ENCODE data around the gene NSFL1C.

NSFL1C gene

GRCh38 chr20:1474817-1475603 lies 8.4 kb upstream of the NSFL1C start:
- TF ChIP-seq, protein P1, sequence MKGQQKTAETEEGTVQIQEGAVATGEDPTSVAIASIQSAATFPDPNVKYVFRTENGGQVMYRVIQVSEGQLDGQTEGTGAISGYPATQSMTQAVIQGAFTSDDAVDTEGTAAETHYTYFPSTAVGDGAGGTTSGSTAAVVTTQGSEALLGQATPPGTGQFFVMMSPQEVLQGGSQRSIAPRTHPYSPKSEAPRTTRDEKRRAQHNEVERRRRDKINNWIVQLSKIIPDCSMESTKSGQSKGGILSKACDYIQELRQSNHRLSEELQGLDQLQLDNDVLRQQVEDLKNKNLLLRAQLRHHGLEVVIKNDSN (IDR thresholded peaks at IDR 0.05): peak; percentile 86
- TF ChIP-seq TEAD4 (IDR thresholded peaks at IDR 0.05) (peak; percentile 63), NFIC (IDR thresholded peaks at IDR 0.05) (no peak), EP300 (IDR thresholded peaks at IDR 0.05; ENCODE audit: borderline replicate concordance) (no peak), FOXM1 (IDR thresholded peaks at IDR 0.05; ENCODE audit: borderline replicate concordance, low read depth) (no peak), EGR1 (IDR thresholded peaks at IDR 0.05) (no peak)

GRCh38 chr20:1474325-1474724 lies 7.7 kb upstream of the NSFL1C start:
- TF ChIP-seq MAX (IDR thresholded peaks at IDR 0.05): no peak
- TF ChIP-seq TEAD4 (IDR thresholded peaks at IDR 0.05): no peak
- TF ChIP-seq TCF12 (IDR thresholded peaks at IDR 0.05; ENCODE audit: low read depth): no peak
- no peak for TF ChIP-seq TAF1 (IDR thresholded peaks at IDR 0.05; ENCODE audit: low read depth)
- TF ChIP-seq FOXM1 (IDR thresholded peaks at IDR 0.05; ENCODE audit: borderline replicate concordance, low read depth): no peak
- no peak for TF ChIP-seq NFIC (IDR thresholded peaks at IDR 0.05)
- no peak for TF ChIP-seq EGR1 (IDR thresholded peaks at IDR 0.05)
- TF ChIP-seq, protein P1 (IDR thresholded peaks at IDR 0.05): no peak
- TF ChIP-seq EP300 (IDR thresholded peaks at IDR 0.05; ENCODE audit: borderline replicate concordance): no peak
- no peak for TF ChIP-seq ZBTB7A (IDR thresholded peaks at IDR 0.05; ENCODE audit: low read depth)
- no peak for TF ChIP-seq RAD21 (IDR thresholded peaks at IDR 0.05; ENCODE audit: low read depth)
- TF ChIP-seq, protein P2, sequence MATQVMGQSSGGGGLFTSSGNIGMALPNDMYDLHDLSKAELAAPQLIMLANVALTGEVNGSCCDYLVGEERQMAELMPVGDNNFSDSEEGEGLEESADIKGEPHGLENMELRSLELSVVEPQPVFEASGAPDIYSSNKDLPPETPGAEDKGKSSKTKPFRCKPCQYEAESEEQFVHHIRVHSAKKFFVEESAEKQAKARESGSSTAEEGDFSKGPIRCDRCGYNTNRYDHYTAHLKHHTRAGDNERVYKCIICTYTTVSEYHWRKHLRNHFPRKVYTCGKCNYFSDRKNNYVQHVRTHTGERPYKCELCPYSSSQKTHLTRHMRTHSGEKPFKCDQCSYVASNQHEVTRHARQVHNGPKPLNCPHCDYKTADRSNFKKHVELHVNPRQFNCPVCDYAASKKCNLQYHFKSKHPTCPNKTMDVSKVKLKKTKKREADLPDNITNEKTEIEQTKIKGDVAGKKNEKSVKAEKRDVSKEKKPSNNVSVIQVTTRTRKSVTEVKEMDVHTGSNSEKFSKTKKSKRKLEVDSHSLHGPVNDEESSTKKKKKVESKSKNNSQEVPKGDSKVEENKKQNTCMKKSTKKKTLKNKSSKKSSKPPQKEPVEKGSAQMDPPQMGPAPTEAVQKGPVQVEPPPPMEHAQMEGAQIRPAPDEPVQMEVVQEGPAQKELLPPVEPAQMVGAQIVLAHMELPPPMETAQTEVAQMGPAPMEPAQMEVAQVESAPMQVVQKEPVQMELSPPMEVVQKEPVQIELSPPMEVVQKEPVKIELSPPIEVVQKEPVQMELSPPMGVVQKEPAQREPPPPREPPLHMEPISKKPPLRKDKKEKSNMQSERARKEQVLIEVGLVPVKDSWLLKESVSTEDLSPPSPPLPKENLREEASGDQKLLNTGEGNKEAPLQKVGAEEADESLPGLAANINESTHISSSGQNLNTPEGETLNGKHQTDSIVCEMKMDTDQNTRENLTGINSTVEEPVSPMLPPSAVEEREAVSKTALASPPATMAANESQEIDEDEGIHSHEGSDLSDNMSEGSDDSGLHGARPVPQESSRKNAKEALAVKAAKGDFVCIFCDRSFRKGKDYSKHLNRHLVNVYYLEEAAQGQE (IDR thresholded peaks at IDR 0.05; ENCODE audit: low read depth): no peak

DNA sequence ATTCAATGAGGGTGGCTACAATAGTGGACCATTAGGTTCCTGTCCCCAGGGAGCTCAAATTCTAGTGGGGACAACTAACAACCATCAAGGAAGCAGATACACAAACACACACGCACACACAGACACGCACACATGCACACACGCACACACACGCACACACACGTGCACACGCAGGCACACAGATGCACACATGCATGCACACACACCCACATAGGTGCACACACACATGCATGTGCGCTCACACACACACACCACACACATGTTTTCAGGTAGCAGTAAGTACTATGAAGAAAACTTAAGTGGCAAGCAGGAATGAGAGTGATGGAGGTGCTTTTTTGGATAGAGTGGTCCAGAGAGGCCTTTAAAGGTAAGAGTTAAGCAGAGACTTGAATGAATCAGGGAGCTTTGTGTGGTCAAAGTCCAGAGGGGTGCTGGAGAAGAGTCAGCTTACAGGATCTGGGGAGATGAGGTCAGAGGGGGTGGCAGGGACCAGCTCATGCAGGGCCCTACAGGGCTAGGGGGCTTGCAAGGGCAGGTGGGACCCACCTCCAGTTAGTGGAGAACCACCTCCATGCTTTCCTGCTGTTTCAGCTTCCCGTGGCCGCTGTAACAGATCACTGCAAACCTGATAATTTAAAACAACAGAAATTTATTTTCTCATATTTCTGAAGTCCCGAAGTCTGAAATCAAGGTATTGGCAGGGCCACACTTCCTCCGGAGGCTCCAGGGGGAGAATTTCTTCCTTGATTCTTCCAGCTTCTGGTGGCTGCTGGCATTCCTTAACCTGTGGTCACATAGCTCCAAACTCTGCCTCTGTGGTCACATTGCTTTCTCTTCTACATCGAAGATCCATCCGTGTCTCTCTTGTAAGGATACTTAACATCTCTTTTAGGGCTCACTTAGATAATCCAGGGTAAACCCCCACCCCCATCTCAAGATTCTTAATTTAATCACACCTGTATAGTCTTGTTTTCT lies 6.9 kb upstream of the NSFL1C start:
- TF ChIP-seq CEBPB (IDR thresholded peaks at IDR 0.05): no peak
- no peak for TF ChIP-seq TCF12 (IDR thresholded peaks at IDR 0.05; ENCODE audit: low read depth)
- no peak for TF ChIP-seq YY1 (IDR thresholded peaks at IDR 0.05; ENCODE audit: low read depth)
- TF ChIP-seq, protein P2 (IDR thresholded peaks at IDR 0.05; ENCODE audit: low read depth): no peak
- TF ChIP-seq TEAD4 (IDR thresholded peaks at IDR 0.05): no peak
- TF ChIP-seq FOXM1 (IDR thresholded peaks at IDR 0.05; ENCODE audit: borderline replicate concordance, low read depth): no peak
- no peak for TF ChIP-seq MAX (IDR thresholded peaks at IDR 0.05)
- TF ChIP-seq CREB1 (IDR thresholded peaks at IDR 0.05; ENCODE audit: low read depth): no peak
- no peak for TF ChIP-seq TAF1 (IDR thresholded peaks at IDR 0.05; ENCODE audit: low read depth)
- TF ChIP-seq EP300 (IDR thresholded peaks at IDR 0.05; ENCODE audit: borderline replicate concordance): no peak
- TF ChIP-seq RAD21 (IDR thresholded peaks at IDR 0.05; ENCODE audit: low read depth): no peak

DNA sequence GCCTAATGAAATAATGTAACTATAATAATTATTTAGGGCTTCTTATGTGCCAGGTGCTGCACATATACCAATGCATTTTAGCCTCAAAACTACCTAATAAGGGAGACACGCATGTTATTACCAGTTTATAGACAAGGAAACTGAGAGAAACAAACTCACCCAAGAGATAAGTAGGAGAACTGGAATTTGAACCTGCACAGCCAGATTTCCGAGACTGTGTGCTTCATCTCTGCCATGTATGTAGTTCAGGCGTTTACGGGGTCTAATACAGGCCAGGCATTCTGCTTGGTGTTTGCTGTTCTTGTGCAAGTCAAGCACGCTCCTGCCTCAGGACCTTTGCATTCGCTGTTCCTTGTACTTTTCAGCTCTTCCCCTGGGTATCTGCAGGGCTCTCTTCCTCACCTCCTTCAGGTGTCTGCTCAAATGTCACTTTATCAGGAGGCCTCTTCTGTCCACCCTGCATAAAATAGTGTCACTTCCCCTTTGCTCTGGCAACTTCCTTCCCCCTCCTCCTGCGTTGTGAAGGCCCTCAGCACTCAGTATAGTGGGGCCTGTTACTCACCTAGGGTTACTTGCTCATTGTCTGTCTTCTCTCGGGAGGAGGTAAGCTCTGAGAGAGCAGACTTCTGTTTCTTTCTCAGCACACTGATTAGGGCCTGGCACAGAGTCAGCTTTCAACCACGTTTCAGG lies 6.1 kb upstream of the NSFL1C start:
- TF ChIP-seq RAD21 (IDR thresholded peaks at IDR 0.05; ENCODE audit: low read depth) (no peak), NFIC (IDR thresholded peaks at IDR 0.05) (no peak), TEAD4 (IDR thresholded peaks at IDR 0.05) (no peak)
- TF ChIP-seq, protein P2 (IDR thresholded peaks at IDR 0.05; ENCODE audit: low read depth): no peak
